Erythroblast (primary cell): ENCODE data around the gene OTUD4.

Experiments used
- GATA1 ChIP-seq: IDR thresholded peaks from 2 replicates; pipeline ENCODE4 v1.6.1; 2011; ENCODE audit warnings: low read depth, mild to moderate bottlenecking, control low read depth, low read length, moderate library complexity
- POLR2A ChIP-seq: IDR thresholded peaks from 2 replicates; pipeline ENCODE4 v1.6.1; 2011; ENCODE audit warnings: mild to moderate bottlenecking, low read length

DNA sequence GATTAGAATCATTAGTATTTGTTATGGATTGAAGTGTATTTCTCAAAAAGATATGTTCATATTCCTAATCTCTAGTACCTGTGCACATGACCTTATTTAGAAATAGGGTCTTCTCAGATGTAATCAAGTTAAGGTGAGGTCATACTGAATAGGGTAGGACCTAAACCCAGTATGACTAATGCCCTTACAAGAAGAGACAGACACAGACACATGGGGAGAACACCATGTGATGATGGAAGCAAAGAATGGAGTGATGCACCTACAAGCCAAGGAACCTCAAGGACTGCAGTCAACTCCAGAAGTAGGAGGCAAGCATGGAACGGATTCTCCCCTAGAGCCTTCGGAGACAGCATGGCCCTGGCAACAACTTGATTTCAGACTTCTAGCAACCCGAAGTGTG lies 31.4 kb downstream of the OTUD4 start:
- TF ChIP-seq POLR2A = no peak
- no peak for TF ChIP-seq GATA1
